Liver (tissue), 9 donors: ENCODE data around the gene CCDC152. TPM values are rescaled to one million over a fixed set of nuclear protein-coding genes. Genes with fewer than 3 reads are reported as not detected.

Source experiments
- DNase-seq: peaks from one replicate; pipeline ENCODE4 v3.0.0-alpha.2; 2017; ENCODE audit warnings: low spot score
- H3K27ac ChIP-seq, 2 donors: one replicate each; pipeline ENCODE4 v1.7.0; 2013; ENCODE audit warnings: inconsistent platforms in 2 of 2, low read length in 2 of 2, control low read depth in 1 of 2, low read depth in 1 of 2, mild to moderate bottlenecking in 1 of 2
- H3K27me3 ChIP-seq, 4 donors: one replicate each; pipeline versions ENCODE4 v1.6.1 to v1.7.0; 2013; ENCODE audit warnings: low read length in 3 of 4, inconsistent platforms in 1 of 4, mild to moderate bottlenecking in 1 of 4, moderate library complexity in 1 of 4; ENCODE audit not compliant: control insufficient read depth in 4 of 4, insufficient read depth in 4 of 4
- H3K36me3 ChIP-seq, 4 donors: one replicate each; pipeline versions ENCODE4 v1.6.1 to v1.7.0; 2013; ENCODE audit warnings: low read length in 3 of 4, mild to moderate bottlenecking in 3 of 4, low read depth in 1 of 4, moderate library complexity in 1 of 4; ENCODE audit not compliant: control insufficient read depth in 4 of 4, insufficient read depth in 3 of 4
- H3K4me1 ChIP-seq, 4 donors: one replicate each; pipeline versions ENCODE4 v1.6.1 to v1.7.0; 2013; ENCODE audit warnings: low read length in 3 of 4, mild to moderate bottlenecking in 3 of 4, moderate library complexity in 1 of 4; ENCODE audit not compliant: control insufficient read depth in 4 of 4, insufficient read depth in 4 of 4
- H3K4me3 ChIP-seq, 3 donors: one replicate each; pipeline versions ENCODE4 v1.6.1 to v1.7.0; 2013; ENCODE audit warnings: low read length in 3 of 3, control low read depth in 1 of 3, low read depth in 1 of 3, mild to moderate bottlenecking in 1 of 3
- H3K9ac ChIP-seq, 2 donors: one replicate each; pipeline ENCODE4 v1.7.0; 2013; ENCODE audit warnings: low read length in 2 of 2, mild to moderate bottlenecking in 2 of 2, moderate library complexity in 2 of 2, control low read depth in 1 of 2, low read depth in 1 of 2
- H3K9me3 ChIP-seq, 4 donors: one replicate each; pipeline versions ENCODE4 v1.6.1 to v1.7.0; 2013; ENCODE audit warnings: low read length in 3 of 4; ENCODE audit not compliant: control insufficient read depth in 4 of 4
- ATF3 ChIP-seq: IDR thresholded peaks from 2 replicates; pipeline ENCODE4 v1.6.1; 2016; ENCODE audit warnings: antibody characterized with exemption
- CTCF ChIP-seq: fragments of 150-350 bp; IDR thresholded peaks from 2 replicates; pipeline ENCODE4 v1.5.1; 2017; ENCODE audit warnings: improper control_type of control experiment, low read depth, low read length; ENCODE audit not compliant: missing input control
- EGR1 ChIP-seq, 2 donors: IDR thresholded peaks; 2 replicates each; pipeline ENCODE4 v1.6.1; 2016 to 2018; ENCODE audit warnings: antibody characterized with exemption in 2 of 2, low read depth in 2 of 2
- FOXA1 ChIP-seq: IDR thresholded peaks from 2 replicates; pipeline ENCODE4 v1.6.1; 2016; ENCODE audit warnings: antibody characterized with exemption
- FOXA2 ChIP-seq: IDR thresholded peaks from 2 replicates; pipeline ENCODE4 v1.6.1; 2016; ENCODE audit warnings: antibody characterized with exemption
- GABPA ChIP-seq, 2 donors: IDR thresholded peaks in 1 of 2; conservative IDR thresholded peaks in 1 of 2; 2 replicates each; pipeline ENCODE4 v1.6.1; 2016; ENCODE audit warnings: antibody characterized with exemption in 2 of 2, mild to moderate bottlenecking in 1 of 2, moderate library complexity in 1 of 2
- HNF4A ChIP-seq, 2 donors: conservative IDR thresholded peaks; 2 replicates each; pipeline ENCODE4 v1.6.1; 2016; ENCODE audit warnings: antibody characterized with exemption in 2 of 2, mild to moderate bottlenecking in 2 of 2
- HNF4G ChIP-seq: IDR thresholded peaks from 2 replicates; pipeline ENCODE4 v1.6.1; 2016; ENCODE audit warnings: antibody characterized with exemption
- JUND ChIP-seq, 2 donors: IDR thresholded peaks; 2 replicates each; pipeline ENCODE4 v1.6.1; 2016; ENCODE audit warnings: antibody characterized with exemption in 2 of 2
- MAX ChIP-seq: IDR thresholded peaks from 2 replicates; pipeline ENCODE4 v1.6.1; 2016; ENCODE audit warnings: antibody characterized with exemption
- NR2F2 ChIP-seq: IDR thresholded peaks from 2 replicates; pipeline ENCODE4 v1.6.1; 2016; ENCODE audit warnings: antibody characterized with exemption
- RAD21 ChIP-seq, 2 donors: IDR thresholded peaks; 2 replicates each; pipeline ENCODE4 v1.6.1; 2016; ENCODE audit warnings: antibody characterized with exemption in 2 of 2, mild to moderate bottlenecking in 2 of 2
- REST ChIP-seq: IDR thresholded peaks from 2 replicates; pipeline ENCODE4 v1.6.1; 2016; ENCODE audit warnings: antibody characterized with exemption, mild to moderate bottlenecking
- RXRA ChIP-seq, 2 donors: IDR thresholded peaks; 2 replicates each; pipeline ENCODE4 v1.6.1; 2017 to 2018; ENCODE audit warnings: antibody characterized with exemption in 2 of 2, mild to moderate bottlenecking in 1 of 2
- SP1 ChIP-seq: IDR thresholded peaks from 2 replicates; pipeline ENCODE4 v1.6.1; 2018; ENCODE audit warnings: antibody characterized with exemption, mild to moderate bottlenecking
- TAF1 ChIP-seq: conservative IDR thresholded peaks from 2 replicates; pipeline ENCODE4 v1.6.1; 2016; ENCODE audit warnings: antibody characterized with exemption, mild to moderate bottlenecking
- YY1 ChIP-seq: IDR thresholded peaks from 2 replicates; pipeline ENCODE4 v1.6.1; 2016; ENCODE audit warnings: antibody characterized with exemption, mild to moderate bottlenecking
- ZBTB33 ChIP-seq: IDR thresholded peaks from 2 replicates; pipeline ENCODE4 v1.6.1; 2016; ENCODE audit warnings: antibody characterized with exemption
- WGBS: extraction: QIAGEN DNeasy Blood & Tissue Kit; methylation state at CpG from one replicate; pipeline ENCODE4 v1.1.7; 2013; 5-methylcytosine and 5-hydroxymethylcytosine counted together
- polyA plus RNA-seq, 2 donors: library from polyadenylated mRNA; stranded (reverse) in 1 of 2; unstranded in 1 of 2; fragments of 200-250 nt in 1 of 2; fragments of >200 nt in 1 of 2; fragmentation: Nextera tagmentation in 1 of 2; extraction: Ambion mirVana in 1 of 2; gene quantifications; one replicate each; pipeline versions ENCODE4 v1.2.1 to v1.2.3, GENCODE V29; 2013 to 2015
- total RNA-seq, 2 donors: library from RNA; depleted of rRNA; stranded (reverse); fragments of >200 nt; gene quantifications; one replicate each; pipeline ENCODE4 v1.2.3, GENCODE V29; 2014
- donor health status: healthy.
- donor health status: healthy.
- donor health status: healthy.
- donor health status: healthy.
- donor health status: healthy.

The CCDC152 gene
- total and polyA plus RNA-seq, 4 donors = 0.08 to 81.4 (median 3.3) TPM

- TF ChIP-seq CTCF (no peak), YY1 (no peak), HNF4G (no peak), FOXA2 (no peak), ATF3 (no peak), EGR1 (IDR thresholded peaks at IDR 0.05; ENCODE audit: low read depth in 2 of 2) (no peak), TAF1 (no peak), RAD21 (IDR thresholded peaks at IDR 0.05) (no peak), JUND (IDR thresholded peaks at IDR 0.05) (no peak)
Measured at GRCh38 chr5:42808888-42809611, 52.4 kb downstream of the CCDC152 start (continued).

GRCh38 chr5:42810834-42811590, 54.4 kb downstream of the CCDC152 start:
- H3K36me3 ChIP-seq = peaks cover 2 to 17% (median 12%) of the 10 kb centered on the region in 4 donors
- no peaks in the 10 kb centered on the region for H3K9me3 ChIP-seq
- H3K27me3 ChIP-seq = no peaks in the 10 kb centered on the region
- H3K4me3 ChIP-seq = peak overlapping the region; percentile 76 to 84 (median 82)
- 20% methylated on average over 3 of the region's 3 CpGs for WGBS
- TF ChIP-seq NR2F2 (no peak), SP1 (no peak), EGR1 (IDR thresholded peaks at IDR 0.05; ENCODE audit: low read depth in 2 of 2) (no peak), RAD21 (IDR thresholded peaks at IDR 0.05) (no peak), CTCF (no peak), RXRA (IDR thresholded peaks at IDR 0.05) (no peak), YY1 (no peak), MAX (no peak), ATF3 (no peak), TAF1 (no peak), HNF4G (no peak), JUND (IDR thresholded peaks at IDR 0.05) (no peak), FOXA1 (no peak), GABPA (IDR thresholded peaks at IDR 0.05 in 1 of 2, conservative IDR thresholded peaks at IDR 0.05 in 1 of 2) (no peak), FOXA2 (no peak), REST (no peak), HNF4A (conservative IDR thresholded peaks at IDR 0.05) (no peak), ZBTB33 (no peak)
- peak overlapping the region; percentile 70 to 82 for H3K27ac ChIP-seq
- no peak for DNase-seq
- peaks cover 6 to 45% (median 31%) of the 10 kb centered on the region in 4 donors for H3K4me1 ChIP-seq
- H3K9ac ChIP-seq = peak overlapping the region; percentile 90 to 98
